Motor neuron (in vitro differentiated cells): ENCODE data around the gene CYGB. TPM values are rescaled to one million over a fixed set of nuclear protein-coding genes. Genes with fewer than 3 reads are reported as not detected.

Experiments used
- ATAC-seq, 8 experiments: fragments of 200-7000 bp; cut with Tn5 transposase; replicated peaks in 6 of 8; 2 replicates each; pipeline ENCODE4 v1.8.0; 2021; ENCODE audit warnings: mild to moderate bottlenecking in 8 of 8, moderate library complexity in 8 of 8
- H3K27ac ChIP-seq, 2 donors: fragments of 250-450 bp; sonication (Bioruptor Pico); 2 replicates each; pipeline ENCODE4 v1.9.0; 2021; ENCODE audit warnings: antibody characterized with exemption in 2 of 2, mild to moderate bottlenecking in 2 of 2, moderate library complexity in 1 of 2
- H3K4me1 ChIP-seq, 2 donors: fragments of 250-450 bp; sonication (Bioruptor Pico); replicated peaks in 1 of 2; 2 replicates each; pipeline ENCODE4 v1.6.1; 2021; ENCODE audit warnings: antibody characterized with exemption in 2 of 2, mild to moderate bottlenecking in 2 of 2, moderate library complexity in 1 of 2
- H3K4me3 ChIP-seq, 5 donors: fragments of 250-450 bp; sonication (Bioruptor Pico); 2 replicates each; pipeline ENCODE4 v1.9.0; 2021; ENCODE audit warnings: antibody characterized with exemption in 5 of 5, mild to moderate bottlenecking in 5 of 5, moderate library complexity in 4 of 5
- WGBS, 10 experiments: fragments of 450-650 bp; shearing (Covaris generic); methylation state at CpG; one replicate each; pipeline ENCODE4 v1.0.0; 2022; 5-methylcytosine and 5-hydroxymethylcytosine counted together
- in situ Hi-C, 9 experiments: fragments of 400-800 bp; cut with MboI; loops; one replicate each; pipeline ENCODE4 v1.15.0; 2021; ENCODE audit warnings: low sequenced_read_pairs in 9 of 9, low pct_unique_long_range_greater_than_20kb in 2 of 9; ENCODE audit not compliant: unreplicated experiment in 9 of 9
- total RNA-seq, 8 experiments: library from RNA; unstranded; fragments of 300-600 nt; gene quantifications; 2 replicates each; pipeline versions ENCODE4 v1.2.3 to v1.2.4, GENCODE V29; 2022

Gene CYGB
- total RNA-seq, 8 experiments from 2014 or later: 0.73 to 19.4 (median 5.4) TPM

GRCh38 chr17:76575570-76575969 lies 38.1 kb upstream of the CYGB start:
- ATAC-seq: no peak
- Histone ChIP-seq H3K27ac (no peak overlapping the region), H3K4me1 (no peaks in the 10 kb centered on the region), H3K4me3 (no peak overlapping the region)
- in situ Hi-C loops: no loop called here
- 60 to 100% (median 80%) methylated on average over 1 to 3 of the region's 5 CpGs; no CpG with 5 or more reads in 5 of the 10 experiments for WGBS, 10 experiments

DNA sequence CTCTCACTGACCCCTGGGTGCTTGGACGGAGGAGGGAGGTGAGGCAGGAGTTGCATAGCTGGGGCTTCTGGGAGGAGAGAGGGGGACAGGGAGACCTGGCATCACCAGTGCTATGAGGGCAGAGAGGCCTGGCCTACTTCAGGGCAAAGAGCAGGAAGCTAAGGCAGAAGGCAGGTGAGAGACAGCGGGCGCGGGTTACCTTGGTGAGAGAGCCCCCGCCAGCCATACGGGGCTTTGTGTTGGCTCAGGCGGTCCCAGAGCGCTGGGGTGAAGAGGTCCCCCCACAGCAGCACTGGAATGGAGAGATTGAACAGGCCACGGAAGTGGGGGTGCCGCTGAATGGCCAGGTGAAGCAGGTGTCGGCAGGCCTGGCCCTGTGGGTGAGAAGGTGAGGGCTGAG lies 36.7 kb upstream of the CYGB start:
- H3K27ac ChIP-seq: no peak overlapping the region
- ATAC-seq: peak in 1 of 8 experiments; percentile 12
- H3K4me3 ChIP-seq: no peak overlapping the region
- peaks cover 0 to 11% of the 10 kb centered on the region in 2 donors for H3K4me1 ChIP-seq
- in situ Hi-C loops: no loop called here
- WGBS, 10 experiments: 40% methylated on average over 1 of the region's 11 CpGs; no CpG with 5 or more reads in 9 of the 10 experiments

GRCh38 chr17:76573096-76573495 lies 35.6 kb upstream of the CYGB start:
- H3K4me1 ChIP-seq: peaks cover 0 to 15% of the 10 kb centered on the region in 2 donors
- H3K27ac ChIP-seq: no peak overlapping the region
- ATAC-seq: peak in 1 of 8 experiments; percentile 9
- WGBS, 10 experiments: no CpG with 5 or more reads among the region's 10 CpGs
- H3K4me3 ChIP-seq: no peak overlapping the region
- in situ Hi-C loops: no loop called here

DNA sequence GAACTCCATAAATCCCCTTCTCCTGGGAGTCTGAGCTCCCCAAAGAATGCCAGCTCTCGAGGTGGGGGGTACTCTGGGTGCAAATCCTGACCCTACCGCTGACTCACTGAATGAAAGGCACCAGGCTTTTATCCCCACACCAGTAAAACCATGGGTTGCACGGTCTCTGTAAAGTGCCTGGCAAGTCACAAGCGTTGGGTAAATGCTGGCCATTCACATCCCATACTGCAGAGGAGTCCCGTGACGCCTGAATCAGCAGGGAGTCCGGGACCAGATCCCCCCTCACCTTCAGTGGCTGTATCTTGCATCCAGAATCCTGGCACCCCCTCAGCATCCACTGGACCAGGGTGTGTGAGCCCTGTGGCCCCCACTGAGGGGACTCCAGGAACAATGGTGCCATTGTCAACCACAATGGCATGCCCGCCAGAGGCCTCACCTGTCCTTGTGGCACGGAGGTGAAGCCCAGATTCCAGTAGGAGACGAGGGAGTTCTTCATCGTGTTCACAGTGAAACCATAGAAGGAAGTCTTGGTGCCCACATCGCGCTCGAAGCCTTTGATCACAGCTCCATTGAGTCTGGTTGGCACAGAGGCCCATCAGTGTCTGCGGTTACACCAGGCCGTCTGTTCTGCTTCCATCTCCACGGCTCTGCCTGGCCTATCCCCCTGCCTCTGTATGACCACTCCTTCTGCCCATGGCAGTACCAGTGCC lies 34.8 kb upstream of the CYGB start:
- no peak for ATAC-seq
- WGBS, 10 experiments: 40 to 96% (median 80%) methylated on average over 1 to 6 of the region's 17 CpGs; no CpG with 5 or more reads in 5 of the 10 experiments
- H3K27ac ChIP-seq: no peak overlapping the region

GRCh38 chr17:76570877-76571471 lies 33.5 kb upstream of the CYGB start:
- no peak overlapping the region for H3K4me3 ChIP-seq
- H3K4me1 ChIP-seq: peaks cover 0 to 15% of the 10 kb centered on the region in 2 donors
- no peak overlapping the region for H3K27ac ChIP-seq
- in situ Hi-C loops: no loop called here
- no peak for ATAC-seq
- WGBS, 10 experiments: 96 to 100% (median 97%) methylated on average over 4 to 12 of the region's 13 CpGs; no CpG with 5 or more reads in 4 of the 10 experiments

More for the DNA sequence above, 34.8 kb upstream of the CYGB start:
- in situ Hi-C loops: no loop called here
- Histone ChIP-seq H3K4me3 (no peak overlapping the region), H3K4me1 (peaks cover 0 to 15% of the 10 kb centered on the region in 2 donors)

DNA sequence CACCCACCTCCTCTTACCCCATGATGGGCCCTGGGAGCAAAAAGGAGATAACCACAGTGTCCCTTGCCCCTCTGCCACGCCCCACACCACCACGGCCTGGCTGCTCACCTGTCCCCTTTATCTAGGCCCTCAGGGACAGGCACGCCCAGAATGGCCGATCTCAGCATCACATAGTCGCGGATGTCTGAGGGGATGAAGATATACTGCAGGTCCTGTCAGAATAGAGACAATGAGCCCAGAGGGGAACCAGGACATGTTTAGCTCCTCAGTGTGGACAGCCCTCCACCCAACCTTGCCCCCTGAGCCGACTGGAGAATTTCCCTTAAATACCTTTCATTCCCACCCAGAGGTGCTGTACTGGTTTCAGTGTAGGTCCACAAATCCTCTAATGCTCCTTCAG lies 32.9 kb upstream of the CYGB start:
- Histone ChIP-seq H3K4me1 (peaks cover 0 to 15% of the 10 kb centered on the region in 2 donors), H3K27ac (no peak overlapping the region)
- in situ Hi-C loops: no loop called here

DNA sequence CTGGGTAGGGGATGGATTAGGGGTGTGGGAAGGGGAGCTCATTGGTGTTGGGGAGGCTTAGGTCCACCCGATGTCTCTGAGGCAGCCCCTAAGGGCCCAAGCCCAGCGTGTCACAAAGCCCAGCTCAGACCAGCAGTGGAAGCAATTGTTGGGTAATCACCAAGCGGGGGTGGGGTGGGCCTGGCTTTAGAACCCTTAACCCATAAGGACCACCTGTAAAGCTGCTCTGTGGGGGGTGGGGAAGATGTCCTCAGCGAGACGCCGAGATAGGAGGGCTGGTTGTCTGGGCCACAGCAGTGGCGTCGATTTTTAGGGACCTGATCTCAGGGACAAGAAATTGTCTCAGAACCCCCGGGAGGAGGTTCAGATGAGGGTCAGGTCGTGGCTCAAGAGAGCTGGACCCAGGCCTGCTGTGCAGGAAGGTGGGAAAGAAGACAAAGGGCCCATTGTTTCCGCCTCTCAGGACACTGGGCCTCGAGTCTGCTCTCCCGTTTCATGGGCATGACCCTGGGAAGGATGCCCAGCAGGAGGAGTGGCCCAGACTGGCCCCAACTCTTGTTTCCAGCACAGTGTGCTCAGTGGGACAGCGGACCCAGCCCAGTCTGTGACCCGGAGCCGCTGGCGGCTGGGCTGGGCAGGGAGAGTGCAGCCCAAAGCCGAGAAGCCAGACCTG lies 32.2 kb upstream of the CYGB start:
- in situ Hi-C loops: no loop called here
- 43 to 100% (median 83%) methylated on average over 1 to 3 of the region's 18 CpGs; no CpG with 5 or more reads in 6 of the 10 experiments for WGBS, 10 experiments
- Histone ChIP-seq H3K27ac (no peak overlapping the region), H3K4me3 (no peak overlapping the region), H3K4me1 (peaks cover 0 to 15% of the 10 kb centered on the region in 2 donors)
- peak in 3 of 8 experiments; percentile 7 to 11 (median 8) for ATAC-seq

More for the DNA sequence above, 32.9 kb upstream of the CYGB start:
- H3K4me3 ChIP-seq: no peak overlapping the region
- ATAC-seq: peak in 1 of 8 experiments; percentile 1
- WGBS, 10 experiments: 78 to 100% (median 93%) methylated on average over 1 to 5 of the region's 7 CpGs; no CpG with 5 or more reads in 7 of the 10 experiments

- in situ Hi-C loops: no loop called here
- no peak overlapping the region for H3K27ac ChIP-seq
- WGBS, 10 experiments: 35 to 80% methylated on average over 2 to 5 of the region's 19 CpGs; no CpG with 5 or more reads in 8 of the 10 experiments
- no peak overlapping the region for H3K4me3 ChIP-seq
- peaks cover 0 to 15% of the 10 kb centered on the region in 2 donors for H3K4me1 ChIP-seq
- peak in 2 of 8 experiments; percentile 2 to 10 for ATAC-seq
Observed at GRCh38 chr17:76568811-76569221, 31.3 kb upstream of the CYGB start.

GRCh38 chr17:76567634-76568432 lies 30.3 kb upstream of the CYGB start:
- WGBS, 10 experiments: 50 to 100% (median 83%) methylated on average over 1 to 6 of the region's 14 CpGs; no CpG with 5 or more reads in 2 of the 10 experiments
- in situ Hi-C loops: no loop called here
- peaks cover 0 to 15% of the 10 kb centered on the region in 2 donors for H3K4me1 ChIP-seq
- H3K27ac ChIP-seq: no peak overlapping the region
- peak in 4 of 8 experiments; percentile 30 to 59 (median 46) for ATAC-seq
- no peak overlapping the region for H3K4me3 ChIP-seq

GRCh38 chr17:76566988-76567431 lies 29.5 kb upstream of the CYGB start:
- in situ Hi-C loops: no loop called here
- no peak for ATAC-seq
- Histone ChIP-seq H3K27ac (no peak overlapping the region), H3K4me3 (no peak overlapping the region), H3K4me1 (peaks cover 0 to 15% of the 10 kb centered on the region in 2 donors)
- WGBS, 10 experiments: 0 to 100% (median 88%) methylated on average over 1 to 2 of the region's 5 CpGs; no CpG with 5 or more reads in 4 of the 10 experiments

- ATAC-seq: no peak
- no peak overlapping the region for H3K27ac ChIP-seq
- WGBS, 10 experiments: 33 to 100% (median 80%) methylated on average over 1 of the region's 3 CpGs; no CpG with 5 or more reads in 3 of the 10 experiments
- H3K4me3 ChIP-seq: no peak overlapping the region
- H3K4me1 ChIP-seq: peaks cover 0 to 15% of the 10 kb centered on the region in 2 donors
- in situ Hi-C loops: no loop called here
Observed at GRCh38 chr17:76566613-76566943, 29.1 kb upstream of the CYGB start.

DNA sequence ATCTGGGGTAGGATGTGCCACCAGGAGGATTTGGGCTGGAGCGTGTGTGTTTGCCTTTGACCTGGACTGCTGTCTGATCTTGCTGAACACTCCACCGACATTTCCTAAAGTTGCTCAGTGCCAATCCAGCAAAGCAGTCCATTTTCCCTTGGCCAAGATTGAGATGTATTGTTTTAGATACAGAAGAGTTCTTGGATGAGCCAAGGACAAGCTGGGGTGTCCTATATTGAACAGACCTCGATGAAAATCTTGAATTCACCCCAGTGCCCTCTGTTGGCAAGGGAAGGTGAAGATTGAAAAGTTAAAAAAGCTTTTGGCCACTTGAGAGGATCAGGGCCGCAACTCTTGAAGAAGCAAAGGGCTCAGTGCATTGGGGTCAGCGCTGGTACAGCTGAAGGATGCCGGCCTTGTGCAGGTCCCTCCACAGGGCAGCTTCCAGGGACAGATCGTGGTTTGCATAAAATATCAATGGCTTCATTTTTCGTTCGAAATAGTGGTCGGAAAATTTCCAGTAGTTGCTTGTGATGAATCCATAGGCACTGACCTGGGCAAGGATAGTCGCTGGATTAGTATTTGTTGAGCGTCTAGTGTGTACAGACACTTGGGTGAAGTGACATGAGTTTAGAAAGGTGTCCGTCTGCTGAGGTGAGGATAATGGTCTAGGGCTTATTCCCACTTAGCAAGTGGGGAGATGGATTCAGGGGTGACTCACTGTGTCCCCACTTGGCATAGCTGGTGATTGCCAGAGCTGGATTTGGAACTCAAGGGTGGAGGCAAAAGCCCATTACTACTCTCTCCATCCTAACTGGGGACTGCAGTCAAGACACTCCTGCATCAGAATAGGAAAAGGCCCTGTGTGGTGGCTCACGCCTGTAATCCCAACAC lies 28.5 kb upstream of the CYGB start:
- Histone ChIP-seq H3K4me3 (no peak overlapping the region), H3K27ac (no peak overlapping the region), H3K4me1 (peaks cover 4 to 15% of the 10 kb centered on the region in 2 donors)
- 60 to 100% (median 95%) methylated on average over 1 to 10 of the region's 14 CpGs for WGBS, 10 experiments
- ATAC-seq: no peak
- in situ Hi-C loops: no loop called here
